Memory B cell (primary cell): ENCODE data around the gene ZBBX.

Experiments
- ATAC-seq: fragments of 150-1000 bp; cut with Tn5 transposase; 2 replicates; pipeline ENCODE4 v1.10.0; 2021; ENCODE audit warnings: low read depth, mild to moderate bottlenecking, moderate library complexity
- DNase-seq, 2 donors: peaks; one replicate each; pipeline ENCODE4 v3.0.0; 2022; ENCODE audit warnings: low spot score in 2 of 2
- H3K27ac Mint-ChIP-seq: one replicate; pipeline ENCODE4 v1.8.0; 2022; ENCODE audit warnings: mild to moderate bottlenecking, moderate library complexity, mixed read lengths
- H3K27me3 Mint-ChIP-seq: one replicate; pipeline ENCODE4 v1.8.0; 2022; ENCODE audit warnings: mixed read lengths
- H3K36me3 Mint-ChIP-seq: one replicate; pipeline ENCODE4 v1.8.0; 2022; ENCODE audit warnings: mild to moderate bottlenecking, mixed read lengths
- H3K4me1 Mint-ChIP-seq: one replicate; pipeline ENCODE4 v1.8.0; 2022; ENCODE audit warnings: mixed read lengths
- H3K4me3 Mint-ChIP-seq: one replicate; pipeline ENCODE4 v1.8.0; 2022; ENCODE audit warnings: mild to moderate bottlenecking, moderate library complexity, mixed read lengths
- H3K9me3 Mint-ChIP-seq: one replicate; pipeline ENCODE4 v1.8.0; 2022; ENCODE audit warnings: mixed read lengths

The ZBBX gene

GRCh38 chr3:167274141-167274874 lies 105.8 kb downstream of the ZBBX start:
- no peak overlapping the region for H3K27ac Mint-ChIP-seq
- H3K4me1 Mint-ChIP-seq: no peaks in the 10 kb centered on the region
- ATAC-seq: no peak
- no peak for DNase-seq
- no peaks in the 10 kb centered on the region for H3K36me3 Mint-ChIP-seq
- H3K9me3 Mint-ChIP-seq: peaks cover 5% of the 10 kb centered on the region
- no peak overlapping the region for H3K4me3 Mint-ChIP-seq
- H3K27me3 Mint-ChIP-seq: no peaks in the 10 kb centered on the region

- DNase-seq (no peak), ATAC-seq (no peak)
- Mint-ChIP-seq H3K36me3 (no peaks in the 10 kb centered on the region), H3K27me3 (no peaks in the 10 kb centered on the region), H3K4me3 (no peak overlapping the region), H3K27ac (no peak overlapping the region), H3K9me3 (peaks cover 1% of the 10 kb centered on the region), H3K4me1 (no peaks in the 10 kb centered on the region)
Observed at GRCh38 chr3:167253037-167253436, 127.1 kb downstream of the ZBBX start.

GRCh38 chr3:167251678-167252077 lies 128.4 kb downstream of the ZBBX start:
- ATAC-seq (no peak), DNase-seq (no peak)
- Mint-ChIP-seq H3K36me3 (no peaks in the 10 kb centered on the region), H3K27ac (no peak overlapping the region), H3K4me1 (no peaks in the 10 kb centered on the region), H3K27me3 (no peaks in the 10 kb centered on the region), H3K9me3 (no peaks in the 10 kb centered on the region), H3K4me3 (no peak overlapping the region)

- Mint-ChIP-seq H3K27me3 (no peaks in the 10 kb centered on the region), H3K36me3 (no peaks in the 10 kb centered on the region)
Observed at GRCh38 chr3:167246252-167246651, 133.8 kb downstream of the ZBBX start.

GRCh38 chr3:167241048-167241845 lies 138.8 kb downstream of the ZBBX start:
- ATAC-seq (no peak), DNase-seq (no peak)
- Mint-ChIP-seq H3K27ac (no peak overlapping the region), H3K36me3 (no peaks in the 10 kb centered on the region), H3K4me1 (no peaks in the 10 kb centered on the region), H3K9me3 (peaks cover 2% of the 10 kb centered on the region), H3K4me3 (no peak overlapping the region), H3K27me3 (no peaks in the 10 kb centered on the region)

More at GRCh38 chr3:167246252-167246651, 133.8 kb downstream of the ZBBX start:
- DNase-seq (no peak), ATAC-seq (no peak)
- Mint-ChIP-seq H3K9me3 (peaks cover 2% of the 10 kb centered on the region), H3K27ac (no peak overlapping the region), H3K4me1 (no peaks in the 10 kb centered on the region), H3K4me3 (no peak overlapping the region)

GRCh38 chr3:167228135-167228534 lies 152.0 kb downstream of the ZBBX start:
- H3K4me1 Mint-ChIP-seq: no peaks in the 10 kb centered on the region
- H3K4me3 Mint-ChIP-seq: no peak overlapping the region
- no peaks in the 10 kb centered on the region for H3K36me3 Mint-ChIP-seq
- H3K27ac Mint-ChIP-seq: no peak overlapping the region
- no peaks in the 10 kb centered on the region for H3K27me3 Mint-ChIP-seq
- peaks cover 3% of the 10 kb centered on the region for H3K9me3 Mint-ChIP-seq
- DNase-seq (no peak), ATAC-seq (no peak)

GRCh38 chr3:167225821-167226220 lies 154.3 kb downstream of the ZBBX start:
- H3K9me3 Mint-ChIP-seq: peaks cover 8% of the 10 kb centered on the region
- no peaks in the 10 kb centered on the region for H3K36me3 Mint-ChIP-seq
- no peak for DNase-seq
- no peak for ATAC-seq
- no peak overlapping the region for H3K27ac Mint-ChIP-seq
- no peaks in the 10 kb centered on the region for H3K27me3 Mint-ChIP-seq
- no peak overlapping the region for H3K4me3 Mint-ChIP-seq
- no peaks in the 10 kb centered on the region for H3K4me1 Mint-ChIP-seq

- Mint-ChIP-seq H3K4me1 (no peaks in the 10 kb centered on the region), H3K36me3 (no peaks in the 10 kb centered on the region), H3K4me3 (no peak overlapping the region), H3K27ac (no peak overlapping the region), H3K27me3 (no peaks in the 10 kb centered on the region), H3K9me3 (peaks cover 2% of the 10 kb centered on the region)
- DNase-seq: no peak
- no peak for ATAC-seq
Observed at GRCh38 chr3:167209011-167209410, 171.1 kb downstream of the ZBBX start.

- no peak for ATAC-seq
- H3K27me3 Mint-ChIP-seq: no peaks in the 10 kb centered on the region
- no peak overlapping the region for H3K27ac Mint-ChIP-seq
- H3K4me3 Mint-ChIP-seq: no peak overlapping the region
- DNase-seq: no peak
- H3K9me3 Mint-ChIP-seq: peaks cover 2% of the 10 kb centered on the region
- no peaks in the 10 kb centered on the region for H3K4me1 Mint-ChIP-seq
- H3K36me3 Mint-ChIP-seq: no peaks in the 10 kb centered on the region
Observed at GRCh38 chr3:167203062-167203461, 177.0 kb downstream of the ZBBX start.

GRCh38 chr3:167198949-167199600 lies 181.0 kb downstream of the ZBBX start:
- ATAC-seq (no peak), DNase-seq (no peak)
- Mint-ChIP-seq H3K27me3 (no peaks in the 10 kb centered on the region), H3K4me3 (no peak overlapping the region), H3K27ac (no peak overlapping the region), H3K9me3 (no peaks in the 10 kb centered on the region), H3K36me3 (no peaks in the 10 kb centered on the region), H3K4me1 (no peaks in the 10 kb centered on the region)
